KMS-11 (cell line): ENCODE data around the gene GABBR2.

Source experiments
- H2AFZ ChIP-seq: fragments of 200-600 bp; sonication (generic); 2 replicates; pipeline ENCODE4 v1.6.1; 2016; ENCODE audit warnings: antibody characterized with exemption, mixed run types, low read depth
- H3K27ac ChIP-seq: fragments of 200-600 bp; sonication (generic); 2 replicates; pipeline ENCODE4 v1.6.1; 2016; ENCODE audit warnings: mild to moderate bottlenecking, mixed run types
- H3K27me3 ChIP-seq: fragments of 200-600 bp; sonication (generic); 2 replicates; pipeline ENCODE4 v1.6.1; 2017; ENCODE audit warnings: mild to moderate bottlenecking, low read depth, mixed run types, moderate library complexity; ENCODE audit not compliant: insufficient read depth
- H3K36me3 ChIP-seq: fragments of 200-600 bp; sonication (generic); 2 replicates; pipeline ENCODE4 v1.6.1; 2017; ENCODE audit warnings: mild to moderate bottlenecking, mixed run types; ENCODE audit not compliant: insufficient read depth
- H3K4me1 ChIP-seq: fragments of 200-600 bp; sonication (generic); 2 replicates; pipeline ENCODE4 v1.6.1; 2016; ENCODE audit warnings: mild to moderate bottlenecking, low read depth, mixed run types; ENCODE audit not compliant: poor library complexity, severe bottlenecking
- H3K4me2 ChIP-seq: fragments of 200-600 bp; sonication (generic); 2 replicates; pipeline ENCODE4 v1.7.0; 2016; ENCODE audit warnings: mild to moderate bottlenecking, mixed run types
- H3K4me3 ChIP-seq: fragments of 200-600 bp; sonication (generic); IDR thresholded peaks from 2 replicates; pipeline ENCODE4 v1.6.1; 2017; ENCODE audit warnings: low read depth, low read length, mixed read lengths; ENCODE audit not compliant: insufficient read depth
- H3K79me2 ChIP-seq: fragments of 200-600 bp; sonication (generic); 2 replicates; pipeline ENCODE4 v1.6.1; 2016; ENCODE audit warnings: low read depth, mixed run types; ENCODE audit not compliant: insufficient read depth
- H3K9ac ChIP-seq: fragments of 200-600 bp; sonication (generic); 2 replicates; pipeline ENCODE4 v1.6.1; 2016; ENCODE audit warnings: mild to moderate bottlenecking, mixed run types
- H4K20me1 ChIP-seq: fragments of 200-600 bp; sonication (generic); 2 replicates; pipeline ENCODE4 v1.6.1; 2016; ENCODE audit warnings: mild to moderate bottlenecking, mixed run types; ENCODE audit not compliant: insufficient read depth
- TF ChIP-seq, protein P1 (sequence below): fragments of 200-600 bp; sonication (generic); conservative IDR thresholded peaks from 2 replicates; pipeline ENCODE4 v1.6.1; 2017; ENCODE audit warnings: low read depth, mild to moderate bottlenecking, antibody characterized with exemption, low read length, moderate library complexity, mixed read lengths

The GABBR2 gene

DNA sequence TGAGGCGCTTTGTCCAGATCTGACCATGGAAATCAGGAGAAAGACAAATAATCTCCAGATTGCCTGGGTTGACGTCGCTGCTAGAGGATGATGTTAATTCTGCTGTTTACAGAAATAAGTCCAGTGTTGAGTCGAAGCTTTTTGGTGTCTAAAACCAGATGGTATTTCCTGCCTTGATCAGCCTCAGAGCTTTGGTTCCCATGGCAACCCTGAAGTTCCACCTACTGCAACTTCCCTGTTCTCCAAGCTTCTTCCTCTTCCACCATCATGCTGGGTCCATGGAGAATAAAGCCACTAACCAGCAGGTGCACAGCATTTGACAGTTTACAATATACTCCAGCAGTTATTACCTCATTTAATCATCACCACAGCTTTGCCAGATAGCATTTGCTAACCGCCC is 18.0 kb upstream of the GABBR2 start:
- TF ChIP-seq, protein P1, sequence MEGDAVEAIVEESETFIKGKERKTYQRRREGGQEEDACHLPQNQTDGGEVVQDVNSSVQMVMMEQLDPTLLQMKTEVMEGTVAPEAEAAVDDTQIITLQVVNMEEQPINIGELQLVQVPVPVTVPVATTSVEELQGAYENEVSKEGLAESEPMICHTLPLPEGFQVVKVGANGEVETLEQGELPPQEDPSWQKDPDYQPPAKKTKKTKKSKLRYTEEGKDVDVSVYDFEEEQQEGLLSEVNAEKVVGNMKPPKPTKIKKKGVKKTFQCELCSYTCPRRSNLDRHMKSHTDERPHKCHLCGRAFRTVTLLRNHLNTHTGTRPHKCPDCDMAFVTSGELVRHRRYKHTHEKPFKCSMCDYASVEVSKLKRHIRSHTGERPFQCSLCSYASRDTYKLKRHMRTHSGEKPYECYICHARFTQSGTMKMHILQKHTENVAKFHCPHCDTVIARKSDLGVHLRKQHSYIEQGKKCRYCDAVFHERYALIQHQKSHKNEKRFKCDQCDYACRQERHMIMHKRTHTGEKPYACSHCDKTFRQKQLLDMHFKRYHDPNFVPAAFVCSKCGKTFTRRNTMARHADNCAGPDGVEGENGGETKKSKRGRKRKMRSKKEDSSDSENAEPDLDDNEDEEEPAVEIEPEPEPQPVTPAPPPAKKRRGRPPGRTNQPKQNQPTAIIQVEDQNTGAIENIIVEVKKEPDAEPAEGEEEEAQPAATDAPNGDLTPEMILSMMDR = no peak
- H3K4me3 ChIP-seq = no peak overlapping the region
- no peaks in the 10 kb centered on the region for H3K79me2 ChIP-seq
- H2AFZ ChIP-seq = no peak overlapping the region
- H3K27ac ChIP-seq = no peak overlapping the region
- no peak overlapping the region for H3K4me2 ChIP-seq
- no peaks in the 10 kb centered on the region for H4K20me1 ChIP-seq
- H3K9ac ChIP-seq = no peak overlapping the region
- no peaks in the 10 kb centered on the region for H3K27me3 ChIP-seq
- H3K36me3 ChIP-seq = no peaks in the 10 kb centered on the region
- H3K4me1 ChIP-seq = no peaks in the 10 kb centered on the region

DNA sequence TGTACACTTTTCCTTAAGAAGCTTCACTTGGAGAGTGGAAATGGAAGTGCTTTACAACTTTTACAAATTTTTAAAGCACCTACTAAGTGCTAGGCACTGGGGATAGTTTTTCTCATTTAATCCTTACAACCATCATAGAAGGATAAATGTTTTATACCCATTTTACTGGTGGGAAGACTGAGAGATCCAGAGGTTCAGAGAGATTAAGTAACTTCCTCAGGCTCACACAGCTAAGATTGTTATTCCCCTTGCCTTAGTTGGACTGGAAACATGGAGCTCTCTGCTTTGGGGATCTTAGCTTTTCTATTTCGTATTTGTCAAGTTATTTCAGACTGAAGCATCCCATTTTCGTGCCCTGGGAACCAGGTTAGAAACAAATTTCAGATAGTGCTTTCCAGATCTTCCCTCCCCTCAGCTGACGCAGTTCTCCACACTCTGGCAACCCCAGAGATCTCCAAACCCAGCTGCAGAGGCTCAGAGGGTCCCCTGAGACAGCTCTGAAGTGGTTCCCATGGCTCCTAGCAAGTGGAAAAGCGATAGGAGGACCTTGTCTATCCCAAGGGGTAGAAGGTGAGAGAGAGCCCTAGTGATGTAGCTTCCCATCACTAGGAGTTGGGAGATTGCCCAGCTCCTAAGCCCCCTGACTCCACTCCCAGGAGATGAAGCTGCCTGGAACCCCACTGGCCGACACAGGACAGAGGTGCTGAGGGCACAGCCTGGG is 16.2 kb upstream of the GABBR2 start:
- no peaks in the 10 kb centered on the region for H3K4me1 ChIP-seq
- H3K4me2 ChIP-seq = no peak overlapping the region

DNA sequence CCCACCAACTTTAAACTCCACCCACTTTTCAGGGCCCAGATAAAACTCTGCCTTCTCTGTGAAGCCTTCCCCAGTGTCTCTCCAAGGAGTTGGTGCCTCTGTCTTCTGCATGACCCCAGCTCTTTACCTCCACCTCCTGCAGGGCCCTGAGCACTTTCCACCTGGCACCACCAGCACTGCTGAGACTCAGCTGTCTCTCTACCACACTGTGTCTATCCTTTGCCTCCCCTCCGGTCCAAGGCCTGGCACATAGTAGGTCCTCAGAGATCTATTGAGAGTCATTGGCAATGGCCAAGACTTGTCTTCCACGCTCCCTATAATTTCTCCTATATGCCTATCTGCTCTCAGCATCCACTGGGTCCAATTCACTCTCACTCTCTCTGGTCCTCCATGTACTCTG is 12.9 kb upstream of the GABBR2 start:
- TF ChIP-seq, protein P1 = no peak
- H3K79me2 ChIP-seq = no peaks in the 10 kb centered on the region
- no peaks in the 10 kb centered on the region for H3K4me1 ChIP-seq
- no peak overlapping the region for H3K4me2 ChIP-seq
- no peak overlapping the region for H3K4me3 ChIP-seq
- H3K27ac ChIP-seq = no peak overlapping the region
- no peak overlapping the region for H2AFZ ChIP-seq
- H4K20me1 ChIP-seq = no peaks in the 10 kb centered on the region
- no peaks in the 10 kb centered on the region for H3K27me3 ChIP-seq
- no peaks in the 10 kb centered on the region for H3K36me3 ChIP-seq
- no peak overlapping the region for H3K9ac ChIP-seq

More for the DNA sequence above, 16.2 kb upstream of the GABBR2 start:
- Histone ChIP-seq H3K79me2 (no peaks in the 10 kb centered on the region), H3K36me3 (no peaks in the 10 kb centered on the region), H2AFZ (no peak overlapping the region), H3K27ac (no peak overlapping the region), H3K27me3 (no peaks in the 10 kb centered on the region), H3K4me3 (no peak overlapping the region), H4K20me1 (no peaks in the 10 kb centered on the region), H3K9ac (no peak overlapping the region)
- TF ChIP-seq, protein P1 = no peak

DNA sequence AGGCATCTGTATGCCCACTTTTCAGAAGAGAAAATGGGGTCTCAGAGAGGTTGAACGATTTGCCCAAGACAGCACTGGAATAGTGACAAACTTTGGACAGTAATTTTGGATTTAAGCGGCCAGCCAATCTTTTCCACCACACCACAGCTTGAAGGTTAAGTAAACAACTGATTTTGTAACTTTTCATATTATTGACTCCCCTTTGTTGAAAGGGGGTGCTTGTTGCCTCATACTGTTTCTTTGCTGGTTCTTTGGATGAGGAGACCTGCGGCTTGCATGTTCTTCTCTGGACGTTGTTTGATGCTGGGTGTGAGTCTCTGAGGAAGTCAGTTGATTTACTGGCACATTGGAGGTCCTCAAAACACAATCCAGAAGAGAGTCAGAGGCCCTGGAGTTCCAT is 11.7 kb upstream of the GABBR2 start:
- no peak overlapping the region for H3K4me2 ChIP-seq
- TF ChIP-seq, protein P1 = no peak
- H3K9ac ChIP-seq = no peak overlapping the region
- H4K20me1 ChIP-seq = no peaks in the 10 kb centered on the region
- no peak overlapping the region for H3K27ac ChIP-seq
- H3K4me1 ChIP-seq = peaks cover 11% of the 10 kb centered on the region
- no peak overlapping the region for H3K4me3 ChIP-seq
- no peaks in the 10 kb centered on the region for H3K79me2 ChIP-seq
- H3K36me3 ChIP-seq = no peaks in the 10 kb centered on the region
- H3K27me3 ChIP-seq = no peaks in the 10 kb centered on the region
- no peak overlapping the region for H2AFZ ChIP-seq
